ENCODE results near the gene SECISBP2.

- TF ChIP-seq NPAS2 (CRISPR knock-in tag; IDR thresholded peaks at IDR 0.05; ENCODE audit: borderline replicate concordance) (no peak), PCBP1 (IDR thresholded peaks at IDR 0.05; ENCODE audit: borderline replicate concordance, low read depth, low read length) (no peak), PHF20 (CRISPR knock-in tag; IDR thresholded peaks at IDR 0.05) (no peak), POLR2A (IDR thresholded peaks at IDR 0.05; ENCODE audit: insufficient read depth in 1 of 2, low read depth in 2 of 2, low read length in 2 of 2) (no peak)
- TF ChIP-seq, protein P1, sequence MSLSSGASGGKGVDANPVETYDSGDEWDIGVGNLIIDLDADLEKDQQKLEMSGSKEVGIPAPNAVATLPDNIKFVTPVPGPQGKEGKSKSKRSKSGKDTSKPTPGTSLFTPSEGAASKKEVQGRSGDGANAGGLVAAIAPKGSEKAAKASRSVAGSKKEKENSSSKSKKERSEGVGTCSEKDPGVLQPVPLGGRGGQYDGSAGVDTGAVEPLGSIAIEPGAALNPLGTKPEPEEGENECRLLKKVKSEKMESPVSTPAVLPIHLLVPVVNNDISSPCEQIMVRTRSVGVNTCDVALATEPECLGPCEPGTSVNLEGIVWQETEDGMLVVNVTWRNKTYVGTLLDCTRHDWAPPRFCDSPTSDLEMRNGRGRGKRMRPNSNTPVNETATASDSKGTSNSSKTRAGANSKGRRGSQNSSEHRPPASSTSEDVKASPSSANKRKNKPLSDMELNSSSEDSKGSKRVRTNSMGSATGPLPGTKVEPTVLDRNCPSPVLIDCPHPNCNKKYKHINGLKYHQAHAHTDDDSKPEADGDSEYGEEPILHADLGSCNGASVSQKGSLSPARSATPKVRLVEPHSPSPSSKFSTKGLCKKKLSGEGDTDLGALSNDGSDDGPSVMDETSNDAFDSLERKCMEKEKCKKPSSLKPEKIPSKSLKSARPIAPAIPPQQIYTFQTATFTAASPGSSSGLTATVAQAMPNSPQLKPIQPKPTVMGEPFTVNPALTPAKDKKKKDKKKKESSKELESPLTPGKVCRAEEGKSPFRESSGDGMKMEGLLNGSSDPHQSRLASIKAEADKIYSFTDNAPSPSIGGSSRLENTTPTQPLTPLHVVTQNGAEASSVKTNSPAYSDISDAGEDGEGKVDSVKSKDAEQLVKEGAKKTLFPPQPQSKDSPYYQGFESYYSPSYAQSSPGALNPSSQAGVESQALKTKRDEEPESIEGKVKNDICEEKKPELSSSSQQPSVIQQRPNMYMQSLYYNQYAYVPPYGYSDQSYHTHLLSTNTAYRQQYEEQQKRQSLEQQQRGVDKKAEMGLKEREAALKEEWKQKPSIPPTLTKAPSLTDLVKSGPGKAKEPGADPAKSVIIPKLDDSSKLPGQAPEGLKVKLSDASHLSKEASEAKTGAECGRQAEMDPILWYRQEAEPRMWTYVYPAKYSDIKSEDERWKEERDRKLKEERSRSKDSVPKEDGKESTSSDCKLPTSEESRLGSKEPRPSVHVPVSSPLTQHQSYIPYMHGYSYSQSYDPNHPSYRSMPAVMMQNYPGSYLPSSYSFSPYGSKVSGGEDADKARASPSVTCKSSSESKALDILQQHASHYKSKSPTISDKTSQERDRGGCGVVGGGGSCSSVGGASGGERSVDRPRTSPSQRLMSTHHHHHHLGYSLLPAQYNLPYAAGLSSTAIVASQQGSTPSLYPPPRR (CRISPR knock-in tag; IDR thresholded peaks at IDR 0.05; ENCODE audit: borderline replicate concordance), result no peak
- TF ChIP-seq, protein P2, sequence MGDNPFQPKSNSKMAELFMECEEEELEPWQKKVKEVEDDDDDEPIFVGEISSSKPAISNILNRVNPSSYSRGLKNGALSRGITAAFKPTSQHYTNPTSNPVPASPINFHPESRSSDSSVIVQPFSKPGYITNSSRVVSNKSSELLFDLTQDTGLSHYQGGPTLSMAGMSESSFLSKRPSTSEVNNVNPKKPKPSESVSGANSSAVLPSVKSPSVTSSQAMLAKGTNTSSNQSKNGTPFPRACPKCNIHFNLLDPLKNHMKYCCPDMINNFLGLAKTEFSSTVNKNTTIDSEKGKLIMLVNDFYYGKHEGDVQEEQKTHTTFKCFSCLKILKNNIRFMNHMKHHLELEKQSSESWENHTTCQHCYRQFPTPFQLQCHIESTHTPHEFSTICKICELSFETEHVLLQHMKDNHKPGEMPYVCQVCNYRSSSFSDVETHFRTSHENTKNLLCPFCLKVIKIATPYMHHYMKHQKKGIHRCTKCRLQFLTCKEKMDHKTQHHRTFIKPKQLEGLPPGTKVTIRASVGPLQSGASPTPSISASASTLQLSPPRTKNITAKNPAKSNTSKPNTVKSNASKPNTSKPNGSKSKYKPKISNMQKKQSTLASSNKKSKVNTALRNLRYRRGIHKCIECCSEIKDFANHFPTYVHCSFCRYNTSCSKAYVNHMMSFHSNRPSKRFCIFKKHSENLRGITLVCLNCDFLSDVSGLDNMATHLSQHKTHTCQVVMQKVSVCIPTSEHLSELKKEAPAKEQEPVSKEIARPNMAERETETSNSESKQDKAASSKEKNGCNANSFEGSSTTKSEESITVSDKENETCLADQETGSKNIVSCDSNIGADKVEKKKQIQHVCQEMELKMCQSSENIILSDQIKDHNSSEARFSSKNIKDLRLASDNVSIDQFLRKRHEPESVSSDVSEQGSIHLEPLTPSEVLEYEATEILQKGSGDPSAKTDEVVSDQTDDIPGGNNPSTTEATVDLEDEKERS (CRISPR knock-in tag; IDR thresholded peaks at IDR 0.05), result no peak
Observed at GRCh38 chr9:89359751-89360261, 41.5 kb downstream of the SECISBP2 start.
